Skeletal muscle tissue (tissue), 4 donors: ENCODE data around the gene TMEM132C. TPM values are rescaled to one million over a fixed set of nuclear protein-coding genes. Genes with fewer than 3 reads are reported as not detected.
"Not testable (repeated sequence)": the region's sequence is repeated elsewhere in the genome, so short reads cannot be mapped to it uniquely, and the experiment has no call there.

Experiments
- H3K27ac ChIP-seq: one replicate; pipeline ENCODE4 v1.7.0; 2013; ENCODE audit warnings: mild to moderate bottlenecking, low read depth, low read length, inconsistent platforms
- H3K27me3 ChIP-seq, 3 donors: one replicate each; pipeline ENCODE4 v1.7.0; 2013; ENCODE audit warnings: low read length in 3 of 3; ENCODE audit not compliant: control insufficient read depth in 3 of 3, insufficient read depth in 3 of 3
- H3K36me3 ChIP-seq, 3 donors: one replicate each; pipeline ENCODE4 v1.7.0; 2013; ENCODE audit warnings: low read length in 3 of 3; ENCODE audit not compliant: control insufficient read depth in 3 of 3, insufficient read depth in 3 of 3
- H3K4me1 ChIP-seq, 3 donors: one replicate each; pipeline ENCODE4 v1.7.0; 2013; ENCODE audit warnings: low read length in 3 of 3, mild to moderate bottlenecking in 3 of 3; ENCODE audit not compliant: control insufficient read depth in 3 of 3, insufficient read depth in 3 of 3
- H3K4me3 ChIP-seq, 3 donors: one replicate each; pipeline ENCODE4 v1.7.0; 2013; ENCODE audit warnings: low read length in 3 of 3
- H3K9ac ChIP-seq, 3 donors: one replicate each; pipeline ENCODE4 v1.7.0; 2013; ENCODE audit warnings: low read length in 3 of 3, mild to moderate bottlenecking in 3 of 3, moderate library complexity in 2 of 3, low read depth in 1 of 3
- H3K9me3 ChIP-seq, 3 donors: one replicate each; pipeline ENCODE4 v1.7.0; 2013; ENCODE audit warnings: low read length in 3 of 3; ENCODE audit not compliant: control insufficient read depth in 3 of 3
- total RNA-seq: library from RNA; depleted of rRNA; stranded (reverse); fragments of >200 nt; gene quantifications from one replicate; pipeline ENCODE4 v1.2.3, GENCODE V29; 2014
- donor health status: Osteomylitis.

The TMEM132C gene
- total RNA-seq, 1 donor from 2014 or later: 3.7 TPM

- no peak overlapping the region for H3K9ac ChIP-seq
- no peak overlapping the region for H3K4me3 ChIP-seq
- no peaks in the 10 kb centered on the region for H3K9me3 ChIP-seq
- H3K4me1 ChIP-seq: no peaks in the 10 kb centered on the region
- H3K27me3 ChIP-seq: no peaks in the 10 kb centered on the region
- H3K36me3 ChIP-seq: no peaks in the 10 kb centered on the region
- no peak overlapping the region for H3K27ac ChIP-seq
These were observed 216.7 kb downstream of the TMEM132C start for GRCh38 chr12:128483526-128484255.

GRCh38 chr12:128497376-128497775 lies 230.4 kb downstream of the TMEM132C start:
- not testable (repeated sequence) for H3K9me3 ChIP-seq, H3K4me1 ChIP-seq, H3K4me3 ChIP-seq, H3K36me3 ChIP-seq, H3K27me3 ChIP-seq, H3K27ac ChIP-seq, H3K9ac ChIP-seq

GRCh38 chr12:128507470-128507869 lies 240.5 kb downstream of the TMEM132C start:
- no peaks in the 10 kb centered on the region for H3K4me1 ChIP-seq
- no peaks in the 10 kb centered on the region for H3K36me3 ChIP-seq
- no peaks in the 10 kb centered on the region for H3K27me3 ChIP-seq
- peaks cover 5 to 11% (median 7%) of the 10 kb centered on the region in 3 donors for H3K9me3 ChIP-seq
- H3K4me3 ChIP-seq: no peak overlapping the region
- no peak overlapping the region for H3K9ac ChIP-seq
- no peak overlapping the region for H3K27ac ChIP-seq

GRCh38 chr12:128509170-128509569 lies 242.2 kb downstream of the TMEM132C start:
- no peak overlapping the region for H3K27ac ChIP-seq
- H3K9ac ChIP-seq: no peak overlapping the region
- no peaks in the 10 kb centered on the region for H3K36me3 ChIP-seq
- no peak overlapping the region for H3K4me3 ChIP-seq
- no peaks in the 10 kb centered on the region for H3K27me3 ChIP-seq
- peaks cover 5 to 8% (median 7%) of the 10 kb centered on the region in 3 donors for H3K9me3 ChIP-seq
- H3K4me1 ChIP-seq: no peaks in the 10 kb centered on the region

GRCh38 chr12:128510511-128510910 lies 243.5 kb downstream of the TMEM132C start:
- H3K27me3 ChIP-seq: no peaks in the 10 kb centered on the region
- no peak overlapping the region for H3K4me3 ChIP-seq
- H3K4me1 ChIP-seq: no peaks in the 10 kb centered on the region
- peaks cover 4 to 6% (median 5%) of the 10 kb centered on the region in 3 donors for H3K9me3 ChIP-seq
- H3K9ac ChIP-seq: no peak overlapping the region
- H3K36me3 ChIP-seq: no peaks in the 10 kb centered on the region
- H3K27ac ChIP-seq: no peak overlapping the region

GRCh38 chr12:128513331-128513730 lies 246.4 kb downstream of the TMEM132C start:
- Histone ChIP-seq H3K4me1 (no peaks in the 10 kb centered on the region), H3K36me3 (no peaks in the 10 kb centered on the region), H3K9ac (no peak overlapping the region)

GRCh38 chr12:128513831-128514230 lies 246.9 kb downstream of the TMEM132C start:
- Histone ChIP-seq H3K9me3 (peaks cover 0 to 6% (median 2%) of the 10 kb centered on the region in 3 donors), H3K4me3 (no peak overlapping the region)

More at GRCh38 chr12:128513331-128513730, 246.4 kb downstream of the TMEM132C start:
- Histone ChIP-seq H3K27ac (no peak overlapping the region), H3K9me3 (peaks cover 0 to 6% (median 3%) of the 10 kb centered on the region in 3 donors), H3K4me3 (no peak overlapping the region), H3K27me3 (no peaks in the 10 kb centered on the region)

GRCh38 chr12:128518644-128519043 lies 251.7 kb downstream of the TMEM132C start:
- Histone ChIP-seq H3K27ac (no peak overlapping the region), H3K4me1 (no peaks in the 10 kb centered on the region), H3K27me3 (no peaks in the 10 kb centered on the region), H3K9me3 (no peaks in the 10 kb centered on the region), H3K9ac (no peak overlapping the region), H3K36me3 (no peaks in the 10 kb centered on the region), H3K4me3 (no peak overlapping the region)

More at GRCh38 chr12:128513831-128514230, 246.9 kb downstream of the TMEM132C start:
- Histone ChIP-seq H3K27ac (no peak overlapping the region), H3K27me3 (no peaks in the 10 kb centered on the region), H3K36me3 (no peaks in the 10 kb centered on the region), H3K4me1 (no peaks in the 10 kb centered on the region), H3K9ac (no peak overlapping the region)

GRCh38 chr12:128519426-128519825 lies 252.5 kb downstream of the TMEM132C start:
- Histone ChIP-seq H3K4me1 (no peaks in the 10 kb centered on the region), H3K27ac (no peak overlapping the region), H3K9ac (no peak overlapping the region), H3K4me3 (no peak overlapping the region), H3K27me3 (no peaks in the 10 kb centered on the region), H3K9me3 (no peaks in the 10 kb centered on the region), H3K36me3 (no peaks in the 10 kb centered on the region)

GRCh38 chr12:128521981-128522380 lies 255.0 kb downstream of the TMEM132C start:
- H3K9ac ChIP-seq: no peak overlapping the region
- H3K9me3 ChIP-seq: no peaks in the 10 kb centered on the region
- H3K4me3 ChIP-seq: no peak overlapping the region
- no peaks in the 10 kb centered on the region for H3K36me3 ChIP-seq
- H3K27me3 ChIP-seq: no peaks in the 10 kb centered on the region
- H3K27ac ChIP-seq: no peak overlapping the region
- H3K4me1 ChIP-seq: no peaks in the 10 kb centered on the region
